Neural progenitor cell (in vitro differentiated cells): ENCODE results near the gene PDZK1IP1. TPM values are rescaled to one million over a fixed set of nuclear protein-coding genes. Genes with fewer than 3 reads are reported as not detected.

Source experiments
- DNase-seq: peaks from one replicate; pipeline ENCODE4 v3.0.0-alpha.2; 2016; ENCODE audit warnings: low spot score
- H2AFZ ChIP-seq: fragments of 200-600 bp; sonication (generic); replicated peaks from 2 replicates; pipeline ENCODE4 v1.6.1; 2016; ENCODE audit warnings: antibody characterized with exemption
- H3F3A ChIP-seq: fragments of 200-600 bp; sonication (generic); 2 replicates; pipeline ENCODE4 v1.6.1; 2016; ENCODE audit warnings: antibody characterized with exemption, low read depth
- H3K27ac ChIP-seq: fragments of 200-600 bp; sonication (generic); 2 replicates; pipeline ENCODE4 v1.5.1; 2016; ENCODE audit warnings: mild to moderate bottlenecking
- H3K27me3 ChIP-seq: fragments of 200-600 bp; sonication (generic); 2 replicates; pipeline ENCODE4 v1.6.1; 2016; ENCODE audit warnings: mild to moderate bottlenecking, moderate library complexity
- H3K36me3 ChIP-seq: fragments of 200-600 bp; sonication (generic); 2 replicates; pipeline ENCODE4 v1.5.1; 2016
- H3K4me1 ChIP-seq: fragments of 200-600 bp; sonication (generic); 2 replicates; pipeline ENCODE4 v1.6.1; 2016; ENCODE audit warnings: mixed run types
- H3K4me2 ChIP-seq: fragments of 200-600 bp; sonication (generic); 2 replicates; pipeline ENCODE4 v1.6.1; 2016
- H3K4me3 ChIP-seq: fragments of 200-600 bp; sonication (generic); 2 replicates; pipeline ENCODE4 v1.5.1; 2016
- H3K79me2 ChIP-seq: fragments of 200-600 bp; sonication (generic); 2 replicates; pipeline ENCODE4 v1.6.1; 2016; ENCODE audit warnings: low read depth
- H3K9ac ChIP-seq: fragments of 200-600 bp; sonication (generic); 2 replicates; pipeline ENCODE4 v1.6.1; 2016
- H3K9me3 ChIP-seq: fragments of 200-600 bp; sonication (generic); 2 replicates; pipeline ENCODE4 v1.5.1; 2016; ENCODE audit warnings: low read depth
- H4K20me1 ChIP-seq: fragments of 200-600 bp; sonication (generic); 2 replicates; pipeline ENCODE4 v1.6.1; 2016; ENCODE audit warnings: low read depth
- H3K27ac Mint-ChIP-seq: 3 replicates; pipeline ENCODE4 v1.8.0; 2021; ENCODE audit warnings: mixed read lengths
- H3K27me3 Mint-ChIP-seq: 2 replicates; pipeline ENCODE4 v1.8.0; 2022; ENCODE audit warnings: low read depth, mild to moderate bottlenecking, inconsistent platforms, moderate library complexity, mixed read lengths; ENCODE audit not compliant: insufficient read depth
- H3K36me3 Mint-ChIP-seq: 3 replicates; pipeline ENCODE4 v1.8.0; 2021; ENCODE audit warnings: mixed read lengths
- H3K4me1 Mint-ChIP-seq: 3 replicates; pipeline ENCODE4 v1.8.0; 2021; ENCODE audit warnings: mixed read lengths
- H3K4me3 Mint-ChIP-seq: 3 replicates; pipeline ENCODE4 v1.8.0; 2021; ENCODE audit warnings: mild to moderate bottlenecking, moderate library complexity, mixed read lengths
- H3K9me3 Mint-ChIP-seq: 3 replicates; pipeline ENCODE4 v1.8.0; 2020; ENCODE audit warnings: mixed read lengths
- CTCF ChIP-seq: fragments of 200-600 bp; sonication (generic); IDR thresholded peaks from 2 replicates; pipeline ENCODE4 v1.5.1; 2017; ENCODE audit warnings: antibody characterized with exemption, mild to moderate bottlenecking
- EZH2 ChIP-seq: fragments of 200-600 bp; sonication (generic); IDR thresholded peaks from 2 replicates; pipeline ENCODE4 v1.6.1; 2017; ENCODE audit warnings: antibody characterized with exemption, mild to moderate bottlenecking, moderate library complexity
- EZH2phosphoT487 ChIP-seq: fragments of 200-600 bp; sonication (generic); IDR thresholded peaks from 2 replicates; pipeline ENCODE4 v1.6.1; 2017; ENCODE audit warnings: antibody characterized with exemption
- total RNA-seq: library from RNA; depleted of rRNA; stranded (reverse); fragments of >200 nt; gene quantifications from 2 replicates; pipeline ENCODE4 v1.2.3, GENCODE V29; 2015; ENCODE audit warnings: low replicate concordance

PDZK1IP1 gene
- total RNA-seq, 1 donor from 2014 or later: not detected

DNA sequence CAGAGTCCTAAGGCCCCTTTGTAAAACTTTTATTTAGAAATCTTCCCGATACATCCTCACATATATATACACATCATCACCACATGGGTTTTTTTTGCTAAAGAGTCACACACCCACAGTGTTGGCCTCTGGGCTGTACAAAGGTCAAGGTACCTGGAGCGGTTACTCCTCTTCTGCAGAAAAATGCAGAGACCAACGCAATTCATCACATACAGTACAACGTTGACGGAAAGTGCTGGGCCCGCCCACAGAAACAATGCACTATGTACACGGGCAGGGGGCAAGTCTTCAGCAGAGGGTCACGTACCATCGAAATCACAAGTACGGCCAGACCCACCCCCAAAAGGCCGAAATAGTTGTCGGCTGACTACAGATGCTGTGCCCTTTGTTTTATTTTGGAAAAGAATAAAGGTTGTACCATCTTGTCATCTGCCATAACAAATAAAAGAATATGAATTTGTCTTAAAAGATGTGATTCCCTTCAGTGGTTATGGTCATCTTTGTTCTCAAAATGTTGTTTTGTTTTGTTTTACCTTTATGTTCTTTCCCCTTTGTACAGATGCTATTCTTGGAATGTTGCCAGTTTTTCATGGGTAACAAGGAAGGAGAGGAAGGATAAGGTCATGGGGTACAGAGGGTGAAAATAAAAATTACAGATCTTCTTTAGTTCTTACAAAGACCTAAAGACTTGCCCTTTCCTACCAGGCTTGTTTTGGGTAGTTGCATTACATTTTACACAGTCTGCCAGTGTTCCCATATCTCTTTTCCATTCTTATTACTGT, 26.6 kb upstream of the PDZK1IP1 start:
- no peak overlapping the region for H3K27ac ChIP-seq
- no peaks in the 10 kb centered on the region for H3K9me3 ChIP-seq
- no peaks in the 10 kb centered on the region for H3K36me3 ChIP-seq
- H3K4me3 ChIP-seq: no peak overlapping the region
- no peak overlapping the region for H2AFZ ChIP-seq
- peaks cover 8% of the 10 kb centered on the region for H3K27me3 Mint-ChIP-seq
- no peak for TF ChIP-seq CTCF
- TF ChIP-seq EZH2phosphoT487: no peak
- no peak for TF ChIP-seq EZH2
- no peaks in the 10 kb centered on the region for H3K4me1 ChIP-seq
- H3K27ac Mint-ChIP-seq: no peak overlapping the region
- no peaks in the 10 kb centered on the region for H3K36me3 Mint-ChIP-seq
- no peak overlapping the region for H3K4me3 Mint-ChIP-seq
- no peaks in the 10 kb centered on the region for H3K4me1 Mint-ChIP-seq
- no peaks in the 10 kb centered on the region for H4K20me1 ChIP-seq
- no peaks in the 10 kb centered on the region for H3K79me2 ChIP-seq
- H3K27me3 ChIP-seq: peaks cover 48% of the 10 kb centered on the region
- no peaks in the 10 kb centered on the region for H3F3A ChIP-seq
- no peaks in the 10 kb centered on the region for H3K9me3 Mint-ChIP-seq
- no peak overlapping the region for H3K4me2 ChIP-seq
- H3K9ac ChIP-seq: no peak overlapping the region
- DNase-seq: no peak

GRCh38 chr1:47215713-47216112, 25.9 kb upstream of the PDZK1IP1 start:
- H3F3A ChIP-seq: no peaks in the 10 kb centered on the region
- no peak overlapping the region for H3K9ac ChIP-seq
- DNase-seq: no peak
- no peak for TF ChIP-seq EZH2phosphoT487
- TF ChIP-seq CTCF: no peak
- no peak for TF ChIP-seq EZH2
- no peak overlapping the region for H3K4me3 ChIP-seq
- H4K20me1 ChIP-seq: no peaks in the 10 kb centered on the region
- no peak overlapping the region for H3K27ac Mint-ChIP-seq
- H3K79me2 ChIP-seq: no peaks in the 10 kb centered on the region
- no peaks in the 10 kb centered on the region for H3K4me1 Mint-ChIP-seq
- peaks cover 3% of the 10 kb centered on the region for H3K27me3 Mint-ChIP-seq
- H3K27me3 ChIP-seq: peaks cover 48% of the 10 kb centered on the region
- H3K4me2 ChIP-seq: no peak overlapping the region
- H3K4me3 Mint-ChIP-seq: no peak overlapping the region
- no peaks in the 10 kb centered on the region for H3K36me3 ChIP-seq
- no peak overlapping the region for H2AFZ ChIP-seq
- H3K4me1 ChIP-seq: no peaks in the 10 kb centered on the region
- H3K27ac ChIP-seq: no peak overlapping the region
- no peaks in the 10 kb centered on the region for H3K36me3 Mint-ChIP-seq
- no peaks in the 10 kb centered on the region for H3K9me3 ChIP-seq
- no peaks in the 10 kb centered on the region for H3K9me3 Mint-ChIP-seq

GRCh38 chr1:47214549-47214948, 24.7 kb upstream of the PDZK1IP1 start:
- Histone ChIP-seq H3K27ac (no peak overlapping the region), H3K9me3 (no peaks in the 10 kb centered on the region), H4K20me1 (no peaks in the 10 kb centered on the region), H3K79me2 (no peaks in the 10 kb centered on the region), H3K36me3 (no peaks in the 10 kb centered on the region), H2AFZ (no peak overlapping the region), H3F3A (no peaks in the 10 kb centered on the region), H3K27me3 (peaks cover 48% of the 10 kb centered on the region), H3K9ac (no peak overlapping the region), H3K4me3 (no peak overlapping the region), H3K4me1 (no peaks in the 10 kb centered on the region), H3K4me2 (no peak overlapping the region)
- Mint-ChIP-seq H3K9me3 (no peaks in the 10 kb centered on the region), H3K36me3 (no peaks in the 10 kb centered on the region), H3K27me3 (no peaks in the 10 kb centered on the region), H3K4me3 (no peak overlapping the region), H3K27ac (no peak overlapping the region), H3K4me1 (no peaks in the 10 kb centered on the region)
- TF ChIP-seq EZH2 (no peak), EZH2phosphoT487 (no peak), CTCF (no peak)
- DNase-seq: no peak
